Right atrium auricular region (tissue), 2 donors: Measurements from ENCODE around the gene EXT2. TPM values are rescaled to one million over a fixed set of nuclear protein-coding genes. Genes with fewer than 3 reads are reported as not detected.

Experiments used
- DNase-seq: peaks from one replicate; pipeline ENCODE4 v3.0.0-alpha.2; 2019; ENCODE audit warnings: low spot score
- H3K27ac ChIP-seq, 2 donors: fragments of 200-600 bp; sonication (generic); 1 replicate in 1 of 2; 2 replicates in 1 of 2; pipeline ENCODE4 v1.5.1; 2016 to 2019
- H3K27me3 ChIP-seq, 2 donors: fragments of 200-600 bp; sonication (generic); one replicate each; pipeline versions ENCODE4 v1.5.1 to v1.6.0; 2017 to 2019
- H3K36me3 ChIP-seq: fragments of 200-600 bp; sonication (generic); one replicate; pipeline ENCODE4 v1.5.1; 2016
- H3K4me1 ChIP-seq, 2 donors: fragments of 200-600 bp; sonication (generic); one replicate each; pipeline versions ENCODE4 v1.5.1 to v1.6.0; 2017 to 2019
- H3K4me3 ChIP-seq, 2 donors: fragments of 200-600 bp; sonication (generic); 1 replicate in 1 of 2; 2 replicates in 1 of 2; pipeline ENCODE4 v1.5.1; 2017 to 2019; ENCODE audit warnings: mild to moderate bottlenecking in 1 of 2, moderate library complexity in 1 of 2
- H3K9me3 ChIP-seq, 2 donors: fragments of 200-600 bp; sonication (generic); one replicate each; pipeline ENCODE4 v1.5.1; 2019
- CTCF ChIP-seq, 2 donors: fragments of 200-600 bp; sonication (generic); IDR thresholded peaks; one replicate each; pipeline ENCODE4 v1.5.1; 2019; ENCODE audit warnings: antibody characterized with exemption in 2 of 2
- total RNA-seq, 2 donors: library from RNA; depleted of rRNA; stranded (reverse); fragments of >200 nt; gene quantifications; one replicate each; pipeline ENCODE4 v1.1.0, GENCODE V29; 2016

Gene EXT2
- total RNA-seq, 2 donors from 2014 or later: 37.2 to 45.2 TPM

- TF ChIP-seq CTCF (IDR thresholded peaks at IDR 0.05): no peak
- Histone ChIP-seq H3K27ac (no peak overlapping the region), H3K9me3 (no peaks in the 10 kb centered on the region), H3K27me3 (no peaks in the 10 kb centered on the region), H3K4me3 (no peak overlapping the region), H3K36me3 (peaks cover 4% of the 10 kb centered on the region), H3K4me1 (no peaks in the 10 kb centered on the region)
- DNase-seq: no peak
These were observed 134.1 kb downstream of the EXT2 start for GRCh38 chr11:44229624-44230023.

GRCh38 chr11:44235765-44236201 lies 140.3 kb downstream of the EXT2 start:
- no peaks in the 10 kb centered on the region for H3K9me3 ChIP-seq
- no peak overlapping the region for H3K27ac ChIP-seq
- H3K36me3 ChIP-seq: peaks cover 22% of the 10 kb centered on the region
- no peaks in the 10 kb centered on the region for H3K4me1 ChIP-seq
- DNase-seq: no peak
- TF ChIP-seq CTCF (IDR thresholded peaks at IDR 0.05): no peak
- H3K27me3 ChIP-seq: no peaks in the 10 kb centered on the region
- H3K4me3 ChIP-seq: no peak overlapping the region

GRCh38 chr11:44236296-44236695 lies 140.8 kb downstream of the EXT2 start:
- TF ChIP-seq CTCF (IDR thresholded peaks at IDR 0.05): no peak

GRCh38 chr11:44237156-44237555 lies 141.7 kb downstream of the EXT2 start:
- Histone ChIP-seq H3K9me3 (no peaks in the 10 kb centered on the region), H3K36me3 (peaks cover 22% of the 10 kb centered on the region), H3K4me1 (peaks cover 0 to 7% of the 10 kb centered on the region in 2 donors), H3K4me3 (no peak overlapping the region), H3K27ac (no peak overlapping the region), H3K27me3 (no peaks in the 10 kb centered on the region)
- DNase-seq: no peak
- no peak for TF ChIP-seq CTCF (IDR thresholded peaks at IDR 0.05)

More at GRCh38 chr11:44236296-44236695, 140.8 kb downstream of the EXT2 start:
- Histone ChIP-seq H3K9me3 (no peaks in the 10 kb centered on the region), H3K27me3 (no peaks in the 10 kb centered on the region), H3K27ac (no peak overlapping the region), H3K4me3 (no peak overlapping the region), H3K36me3 (peaks cover 22% of the 10 kb centered on the region), H3K4me1 (no peaks in the 10 kb centered on the region)
- DNase-seq: no peak

GRCh38 chr11:44241851-44242250 lies 146.4 kb downstream of the EXT2 start:
- TF ChIP-seq CTCF (IDR thresholded peaks at IDR 0.05): no peak
- peaks cover 14% of the 10 kb centered on the region for H3K36me3 ChIP-seq
- DNase-seq: no peak

GRCh38 chr11:44243086-44243485 lies 147.6 kb downstream of the EXT2 start:
- no peak for DNase-seq
- no peaks in the 10 kb centered on the region for H3K27me3 ChIP-seq
- no peak for TF ChIP-seq CTCF (IDR thresholded peaks at IDR 0.05)
- H3K4me1 ChIP-seq: peaks cover 0 to 39% of the 10 kb centered on the region in 2 donors
- peaks cover 12% of the 10 kb centered on the region for H3K36me3 ChIP-seq
- H3K9me3 ChIP-seq: no peaks in the 10 kb centered on the region
- H3K4me3 ChIP-seq: no peak overlapping the region
- peak overlapping the region in 1 of 2 donors; percentile 67 for H3K27ac ChIP-seq

More at GRCh38 chr11:44241851-44242250, 146.4 kb downstream of the EXT2 start:
- H3K27me3 ChIP-seq: no peaks in the 10 kb centered on the region
- H3K9me3 ChIP-seq: no peaks in the 10 kb centered on the region
- H3K27ac ChIP-seq: peak overlapping the region; percentile 14 to 67
- H3K4me1 ChIP-seq: peaks cover 0 to 30% of the 10 kb centered on the region in 2 donors
- no peak overlapping the region for H3K4me3 ChIP-seq
